ENCODE data around the gene TRMT13. TPM values are rescaled to one million over a fixed set of nuclear protein-coding genes. Genes with fewer than 3 reads are reported as not detected.
"Not testable (repeated sequence)": the region's sequence is repeated elsewhere in the genome, so short reads cannot be mapped to it uniquely, and the experiment has no call there.

The TRMT13 gene
- total RNA-seq, 1 donor from 2014 or later: 14.4 TPM

DNA sequence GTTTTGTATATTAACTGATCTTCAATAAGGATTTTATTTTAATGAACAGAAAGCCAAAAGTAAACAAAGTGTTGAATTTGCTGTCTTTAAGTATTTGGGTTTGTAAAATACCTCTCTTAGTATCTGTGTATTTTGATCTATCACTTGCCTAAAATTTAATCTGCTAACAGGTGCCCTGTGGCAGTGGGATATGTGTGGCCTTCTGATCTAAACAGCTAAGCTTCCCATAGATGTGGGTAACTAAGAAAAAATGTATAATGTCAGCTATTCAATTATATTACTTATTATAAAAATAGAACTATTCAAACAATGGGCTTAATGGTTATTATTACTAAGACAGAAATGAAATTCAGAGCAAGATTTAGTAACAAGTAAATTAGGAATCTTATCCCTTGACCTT lies 29.9 kb downstream of the TRMT13 start:
- DNase-seq (ENCODE audit: low spot score): no peak

DNA sequence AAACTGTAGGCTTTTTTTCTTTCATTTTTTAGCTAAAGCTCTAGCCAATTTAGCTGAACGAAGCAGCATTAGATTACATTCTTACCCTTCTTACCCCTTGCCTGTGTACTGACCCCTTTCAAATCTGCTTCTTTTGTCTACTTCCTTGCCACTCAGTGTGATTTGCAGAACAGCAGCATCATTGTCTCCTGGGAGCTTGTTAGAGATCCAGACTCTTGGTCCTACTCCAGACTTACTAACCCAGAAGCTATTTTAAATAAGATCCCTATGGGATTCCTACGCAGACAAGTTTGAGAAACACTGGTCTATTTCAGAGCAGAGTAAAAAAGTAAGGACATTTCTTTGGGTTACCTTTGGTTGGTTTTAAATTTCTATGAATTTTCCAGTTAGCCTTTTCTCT lies 31.3 kb downstream of the TRMT13 start:
- no peak for DNase-seq (ENCODE audit: low spot score)

DNA sequence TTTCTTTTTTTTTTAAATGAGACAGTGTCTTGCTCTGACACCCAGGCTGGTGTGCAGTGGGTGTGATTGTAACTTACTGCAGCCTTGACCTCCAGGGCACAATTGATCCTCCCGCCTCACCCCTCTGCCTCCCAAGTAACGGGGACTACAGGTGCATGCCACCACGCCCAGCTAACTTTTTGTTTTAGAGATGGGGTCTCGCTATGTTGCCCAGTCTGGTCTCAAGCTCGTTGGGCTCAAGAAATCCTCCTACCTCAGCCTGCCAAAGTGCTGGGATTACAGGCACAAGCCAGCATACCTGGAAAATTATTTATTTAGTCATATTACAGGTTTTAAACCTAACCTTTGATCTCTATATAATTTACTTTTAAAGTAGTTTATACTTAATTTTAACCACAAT lies 31.7 kb downstream of the TRMT13 start:
- no peak for DNase-seq (ENCODE audit: low spot score)

DNA sequence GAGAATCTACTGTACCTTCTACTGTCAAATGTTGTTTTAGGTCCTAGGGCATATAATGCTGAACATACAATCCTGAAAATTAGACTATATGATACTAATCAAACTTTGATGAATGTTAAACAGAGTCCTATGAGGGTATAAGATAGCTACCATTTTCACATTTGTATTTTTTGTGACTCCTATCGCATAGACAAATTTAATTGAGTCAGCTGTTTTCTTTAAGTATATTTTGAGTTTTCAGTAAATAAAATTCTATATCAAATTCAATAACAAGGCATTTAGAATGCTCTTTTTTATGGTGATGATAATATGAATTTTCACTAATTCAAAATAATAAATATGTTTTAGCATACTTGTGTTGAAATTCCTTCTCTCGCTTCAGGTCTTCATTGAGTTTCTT lies 35.1 kb downstream of the TRMT13 start:
- no peak for DNase-seq (ENCODE audit: low spot score)

DNA sequence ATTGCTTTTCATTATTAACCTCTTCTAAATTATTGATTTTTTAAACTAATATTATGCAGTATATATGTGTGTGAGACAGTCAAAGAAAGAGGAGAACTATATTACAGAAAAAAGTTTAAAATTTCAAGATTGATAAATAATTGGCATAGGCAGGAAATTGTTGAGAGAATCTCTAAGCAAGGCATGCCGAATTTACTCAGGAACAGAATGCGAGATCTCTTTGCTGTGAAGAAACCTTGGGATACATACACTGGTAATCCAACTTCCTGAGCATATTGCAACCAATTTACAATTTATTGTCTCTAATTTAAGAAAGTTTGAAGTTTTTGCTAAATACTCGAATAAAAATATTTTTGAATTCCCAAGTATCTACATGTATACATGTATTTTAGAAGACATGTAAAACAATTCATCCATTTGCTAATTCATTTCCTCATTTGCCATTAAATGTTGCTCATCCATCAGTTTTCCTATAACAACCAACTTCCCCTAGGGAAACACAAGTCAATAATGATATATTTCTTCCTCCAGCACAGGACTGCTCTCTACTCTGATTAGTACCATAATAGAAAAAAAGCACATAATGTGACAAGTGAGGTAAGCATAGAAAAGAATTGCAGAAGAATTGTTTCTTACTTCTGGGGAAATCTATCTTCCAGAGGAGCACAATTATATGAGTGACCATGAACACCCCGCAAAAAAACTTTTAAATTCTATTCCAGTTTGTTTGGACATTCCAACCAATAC lies 44.5 kb downstream of the TRMT13 start:
- no peak for DNase-seq (ENCODE audit: low spot score)

DNA sequence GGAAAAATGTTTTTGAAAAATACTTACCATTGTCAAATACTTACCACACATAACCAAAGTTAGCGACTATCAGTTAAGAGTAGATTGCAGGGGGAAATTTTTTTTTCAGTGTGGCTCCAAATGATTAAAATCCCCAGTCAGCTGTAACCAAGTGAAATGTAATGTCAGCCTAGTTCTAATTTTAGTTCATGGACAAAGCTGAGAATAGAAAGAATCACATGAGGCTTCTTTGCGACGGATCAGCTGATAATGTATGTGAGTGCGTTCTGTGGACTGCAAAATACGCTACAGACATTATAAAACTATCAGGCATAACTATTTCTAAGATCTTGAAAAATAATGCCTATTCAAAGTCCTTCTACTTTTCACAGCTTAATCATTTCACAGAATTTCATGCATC lies 45.1 kb downstream of the TRMT13 start, which contains the start of gene LRRC39:
Gene LRRC39 (minus strand): TSS at position 166 of the 400 bp plus-strand sequence. CDS start 9,740 bp downstream, outside the sequence.
- no peak for DNase-seq (ENCODE audit: low spot score)

DNA sequence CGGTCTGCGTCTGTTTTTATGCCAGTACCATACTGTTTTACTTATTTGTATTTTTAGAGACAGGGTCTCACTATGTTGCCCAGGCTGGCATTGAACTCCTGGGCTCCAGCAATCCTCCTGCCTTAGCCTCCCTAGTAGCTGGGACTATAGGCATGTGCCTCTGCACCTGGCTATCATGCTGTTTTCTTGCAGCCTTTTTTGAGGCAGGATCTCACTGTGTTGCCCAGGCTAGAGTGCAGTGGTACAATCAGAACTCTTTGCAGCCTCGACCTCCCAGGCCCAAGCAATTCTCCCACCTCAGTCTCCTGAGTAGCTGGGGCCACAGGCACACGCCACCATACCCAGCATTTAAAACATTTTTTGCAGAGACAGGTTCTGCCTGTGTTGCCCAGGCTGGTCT lies 50.4 kb downstream of the TRMT13 start:
- no peak for DNase-seq (ENCODE audit: low spot score)

DNA sequence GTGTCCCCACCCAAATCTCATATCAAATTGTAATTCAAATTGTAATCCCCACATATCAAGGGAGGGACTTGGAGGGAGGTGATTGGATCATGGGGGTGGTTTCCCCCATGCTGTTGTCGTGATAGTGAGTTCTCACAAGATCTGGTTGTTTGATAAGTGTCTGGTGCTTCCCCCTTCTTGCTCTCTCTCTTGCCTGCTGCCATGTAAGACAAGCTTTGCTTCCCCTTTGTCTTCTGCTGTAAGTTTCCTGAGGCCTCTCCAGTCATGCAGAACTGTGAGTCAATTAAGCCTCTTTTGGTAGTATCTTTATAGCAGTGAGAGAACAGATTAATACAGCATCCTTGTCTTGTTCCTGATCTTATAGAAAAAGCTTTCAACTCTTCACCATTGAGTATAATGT lies 51.6 kb downstream of the TRMT13 start:
- no peak for DNase-seq (ENCODE audit: low spot score)

DNA sequence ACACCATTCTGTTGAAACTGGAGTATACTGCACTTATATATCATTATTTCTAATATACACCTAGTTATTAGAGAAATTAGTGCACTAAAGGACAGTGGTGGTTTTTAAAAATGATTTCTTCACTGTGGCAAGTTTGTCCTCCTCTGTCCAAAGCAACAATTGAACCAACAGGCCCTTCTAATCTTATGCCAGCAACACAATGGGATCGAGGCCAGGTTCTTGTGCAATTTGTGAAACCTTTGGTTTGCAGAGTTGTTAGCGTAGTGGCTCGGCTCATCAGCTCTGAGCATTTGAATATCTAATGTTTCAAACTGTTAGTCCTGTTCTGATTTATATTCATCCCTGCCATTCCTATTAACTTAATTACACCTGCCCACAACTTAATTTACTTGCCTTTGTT lies 54.9 kb downstream of the TRMT13 start:
- no peak for DNase-seq (ENCODE audit: low spot score)

DNA sequence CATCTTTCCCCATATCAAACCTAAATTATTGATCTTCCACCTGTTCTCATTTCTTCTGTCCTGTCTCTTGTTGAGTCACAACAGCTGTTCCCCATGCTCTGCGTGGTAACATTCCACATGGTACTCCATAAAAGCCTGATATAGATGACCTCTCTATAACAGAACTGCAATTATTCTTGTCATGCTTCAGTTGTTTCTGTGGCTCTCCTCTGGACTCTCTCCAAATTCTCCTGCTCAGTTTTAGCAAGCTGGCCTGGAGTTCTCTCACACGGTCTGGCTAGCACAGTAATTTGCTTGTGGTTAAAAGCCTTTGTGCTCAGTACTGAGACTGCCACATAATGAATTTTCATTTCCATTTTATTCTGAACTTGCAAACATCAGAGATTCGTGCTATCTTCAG lies 55.7 kb downstream of the TRMT13 start:
- no peak for DNase-seq (ENCODE audit: low spot score)

DNA sequence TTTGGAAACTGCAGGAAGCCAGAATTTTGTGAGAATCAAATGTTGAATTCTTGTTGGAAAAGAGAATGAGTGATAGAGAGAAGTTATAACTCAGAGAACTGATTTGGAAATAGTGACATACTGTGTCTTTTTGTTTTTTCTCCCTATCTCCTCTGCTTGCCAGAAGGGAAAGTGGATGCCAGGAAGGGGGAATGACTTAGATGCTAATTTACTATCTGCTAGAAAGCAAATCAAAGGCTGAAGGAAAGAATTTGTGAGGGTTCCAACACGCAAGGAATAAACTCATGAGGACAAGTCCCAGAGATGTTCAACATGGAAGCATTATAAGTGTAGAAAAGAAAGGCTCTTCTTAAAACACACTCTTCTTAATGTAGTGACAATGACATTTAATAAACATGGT lies 65.6 kb downstream of the TRMT13 start:
- DNase-seq (ENCODE audit: low spot score): no peak

DNA sequence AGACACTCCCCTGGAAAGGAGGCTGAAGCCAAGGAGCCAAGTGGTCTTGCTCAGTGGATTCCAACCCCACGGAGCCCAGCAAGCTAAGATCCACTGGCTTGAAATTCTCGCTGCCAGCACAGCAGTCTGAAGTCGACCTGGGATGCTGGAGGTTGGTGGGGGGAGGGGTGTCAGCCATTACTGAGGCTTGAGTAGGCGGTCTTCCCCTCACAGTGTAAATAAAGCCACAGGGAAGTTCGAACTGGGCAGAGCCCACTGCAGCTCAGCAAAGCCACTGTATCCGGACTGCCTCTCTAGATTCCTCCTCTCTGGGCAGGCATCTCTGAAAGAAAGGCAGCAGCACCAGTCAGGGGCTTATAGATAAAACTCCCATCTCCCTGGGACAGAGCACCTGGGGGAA lies 67.1 kb downstream of the TRMT13 start:
- DNase-seq (ENCODE audit: low spot score): not testable (repeated sequence)

Other genes with a start within 250 kb of the TRMT13 start
- gene SLC35A3, start 163.2 kb upstream of the TRMT13 start, total RNA-seq: 18.0 TPM
- gene SASS6, start 233 bp upstream of the TRMT13 start, total RNA-seq: 2.2 TPM
- gene LRRC39, start 45.1 kb downstream of the TRMT13 start, total RNA-seq: 1.0 TPM
- 9.3 TPM for gene DBT, start 116.7 kb downstream of the TRMT13 start, total RNA-seq
- gene RTCA, start 133.1 kb downstream of the TRMT13 start, total RNA-seq: 28.7 TPM
- gene CDC14A, start 219.3 kb downstream of the TRMT13 start, total RNA-seq: 6.8 TPM